C4-2B (cell line): ENCODE data around the gene PRKCE.

Source experiments
- H3K27ac ChIP-seq: fragments of 450-650 bp; 2 replicates; pipeline ENCODE4 v1.5.1; 2017
- ZFX ChIP-seq: fragments of 450-650 bp; IDR thresholded peaks from 2 replicates; pipeline ENCODE4 v1.6.1; 2017
- TF ChIP-seq, protein P1 (sequence below): fragments of 450-650 bp; conservative IDR thresholded peaks from 2 replicates; pipeline ENCODE4 v1.5.1; 2017; ENCODE audit warnings: mild to moderate bottlenecking

The PRKCE gene

DNA sequence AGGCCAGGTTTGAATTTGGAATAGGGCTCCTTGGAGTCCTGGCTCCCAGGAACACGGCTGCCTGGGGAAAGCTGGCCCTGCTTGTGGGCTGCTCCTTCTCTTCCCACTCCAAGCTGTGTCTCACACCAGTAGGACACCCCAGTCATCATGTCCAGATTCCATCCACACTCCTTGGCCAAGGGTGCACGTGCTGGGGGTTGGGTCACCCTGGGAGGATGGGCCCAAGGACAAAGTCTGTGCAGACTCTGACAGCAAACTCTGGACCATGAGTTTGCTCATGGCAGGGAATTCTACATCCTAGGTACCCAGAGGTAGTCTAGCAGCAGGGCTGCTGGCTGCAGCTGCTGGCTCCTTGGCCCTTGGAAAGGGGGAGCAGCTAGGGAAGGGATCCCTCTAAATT is 543.4 kb downstream of the PRKCE start:
- no peak for TF ChIP-seq ZFX
- TF ChIP-seq, protein P1, sequence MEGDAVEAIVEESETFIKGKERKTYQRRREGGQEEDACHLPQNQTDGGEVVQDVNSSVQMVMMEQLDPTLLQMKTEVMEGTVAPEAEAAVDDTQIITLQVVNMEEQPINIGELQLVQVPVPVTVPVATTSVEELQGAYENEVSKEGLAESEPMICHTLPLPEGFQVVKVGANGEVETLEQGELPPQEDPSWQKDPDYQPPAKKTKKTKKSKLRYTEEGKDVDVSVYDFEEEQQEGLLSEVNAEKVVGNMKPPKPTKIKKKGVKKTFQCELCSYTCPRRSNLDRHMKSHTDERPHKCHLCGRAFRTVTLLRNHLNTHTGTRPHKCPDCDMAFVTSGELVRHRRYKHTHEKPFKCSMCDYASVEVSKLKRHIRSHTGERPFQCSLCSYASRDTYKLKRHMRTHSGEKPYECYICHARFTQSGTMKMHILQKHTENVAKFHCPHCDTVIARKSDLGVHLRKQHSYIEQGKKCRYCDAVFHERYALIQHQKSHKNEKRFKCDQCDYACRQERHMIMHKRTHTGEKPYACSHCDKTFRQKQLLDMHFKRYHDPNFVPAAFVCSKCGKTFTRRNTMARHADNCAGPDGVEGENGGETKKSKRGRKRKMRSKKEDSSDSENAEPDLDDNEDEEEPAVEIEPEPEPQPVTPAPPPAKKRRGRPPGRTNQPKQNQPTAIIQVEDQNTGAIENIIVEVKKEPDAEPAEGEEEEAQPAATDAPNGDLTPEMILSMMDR, result no peak
- H3K27ac ChIP-seq, result no peak overlapping the region

DNA sequence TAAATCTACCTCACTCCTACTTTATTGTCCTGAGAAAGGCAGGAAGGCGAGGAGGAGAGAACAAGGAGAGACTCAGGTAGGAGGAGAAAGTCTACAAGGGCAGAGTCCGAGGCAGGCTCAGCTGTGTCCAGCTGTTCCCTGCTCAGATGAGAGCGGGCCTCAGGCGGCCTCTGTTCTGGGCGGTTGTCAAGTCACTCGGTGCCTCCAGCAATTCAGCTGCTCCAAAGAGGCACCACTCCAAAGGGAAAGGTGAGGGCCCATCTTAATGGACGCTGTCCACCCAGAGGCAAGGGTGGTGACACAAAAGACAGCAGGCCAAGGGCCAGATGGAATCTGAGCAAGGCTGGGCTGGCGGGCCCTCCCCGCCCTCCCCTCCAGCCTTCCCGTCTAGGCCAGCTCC is 544.3 kb downstream of the PRKCE start:
- TF ChIP-seq, protein P1, result no peak
- no peak for TF ChIP-seq ZFX
- H3K27ac ChIP-seq, result no peak overlapping the region

DNA sequence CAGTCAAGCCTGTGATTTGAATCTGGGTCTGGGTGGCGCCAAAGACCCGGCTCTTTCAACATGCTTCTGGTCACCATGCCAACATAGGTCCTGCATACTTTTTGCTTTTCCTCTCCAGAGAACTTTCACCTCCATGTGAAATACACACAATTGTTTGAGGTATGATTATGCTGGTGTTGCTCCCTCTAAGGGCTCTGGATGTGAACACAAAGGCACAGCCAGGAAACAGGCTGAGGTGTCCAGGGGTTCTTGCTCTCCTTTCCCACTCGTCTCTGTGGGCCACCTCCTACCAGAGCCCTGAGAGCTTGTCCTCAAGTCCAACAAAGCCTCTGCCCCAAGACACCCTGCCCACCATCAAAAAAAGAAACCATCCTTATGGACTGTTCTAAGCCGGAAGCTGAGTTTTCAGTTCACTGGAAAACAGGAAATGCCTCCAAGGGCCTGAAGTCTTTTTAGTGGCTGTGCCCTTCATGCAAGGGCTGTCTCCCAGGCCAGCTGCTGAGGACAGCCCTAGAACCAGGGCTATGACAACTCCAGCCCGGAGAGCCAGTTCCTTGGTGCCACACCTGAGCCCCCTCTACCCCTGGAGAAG is 545.5 kb downstream of the PRKCE start:
- TF ChIP-seq, protein P1, result no peak
- no peak for TF ChIP-seq ZFX
- H3K27ac ChIP-seq, result no peak overlapping the region

DNA sequence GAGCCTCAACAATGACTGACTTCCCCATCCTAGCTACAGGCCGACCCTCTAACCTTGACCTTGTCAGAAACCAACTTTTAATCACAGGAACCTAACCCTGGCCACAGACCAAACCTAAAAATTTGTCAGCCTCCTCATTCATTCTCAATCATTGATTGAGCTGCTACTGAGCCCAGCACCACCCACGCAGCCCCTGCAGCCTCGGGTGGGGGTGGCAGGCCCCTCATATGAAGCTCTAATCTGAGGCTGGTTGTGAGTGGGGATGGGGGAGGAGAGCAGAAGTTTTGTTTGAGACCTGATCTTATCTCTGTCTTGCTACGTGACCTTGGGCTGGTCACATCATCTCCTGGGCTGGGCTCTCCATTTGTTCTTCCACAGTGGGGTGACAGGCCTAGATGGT is 546.2 kb downstream of the PRKCE start:
- TF ChIP-seq ZFX, result no peak
- TF ChIP-seq, protein P1, result no peak
- no peak overlapping the region for H3K27ac ChIP-seq

GRCh38 chr2:46198164-46198883 is 546.8 kb downstream of the PRKCE start:
- TF ChIP-seq ZFX, result no peak
- no peak overlapping the region for H3K27ac ChIP-seq

GRCh38 chr2:46198966-46199365 is 547.5 kb downstream of the PRKCE start:
- TF ChIP-seq ZFX, result no peak
- TF ChIP-seq, protein P1, result no peak
- no peak overlapping the region for H3K27ac ChIP-seq

DNA sequence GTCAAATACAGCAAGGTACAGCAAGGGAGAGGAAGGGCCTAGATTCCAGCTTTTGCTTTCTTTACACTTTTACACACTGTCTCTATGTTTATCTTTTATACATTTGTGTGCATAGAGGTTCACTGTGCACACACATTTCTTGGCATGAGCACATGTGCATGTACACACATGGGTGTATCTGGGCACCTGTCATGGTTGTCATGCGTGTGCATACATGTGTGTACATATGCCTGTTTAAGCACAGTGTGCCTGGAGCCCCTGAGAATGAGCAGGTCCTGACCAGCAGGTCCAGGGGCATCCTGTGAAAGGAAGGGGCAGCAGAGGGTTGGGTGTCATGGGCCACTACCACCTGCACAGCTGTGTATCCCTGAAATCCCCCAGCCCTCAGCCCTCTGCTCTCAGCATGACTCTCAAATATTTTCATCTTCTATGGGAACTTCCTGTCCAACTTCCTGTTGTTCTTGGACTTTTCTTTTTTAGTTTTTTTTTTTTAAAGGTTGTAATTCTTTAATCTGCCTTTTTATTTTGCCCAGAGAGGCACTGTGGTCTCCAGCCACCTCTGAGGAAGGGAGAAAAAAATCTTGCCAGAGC is 548.7 kb downstream of the PRKCE start:
- TF ChIP-seq, protein P1, result no peak
- no peak for TF ChIP-seq ZFX
- H3K27ac ChIP-seq, result no peak overlapping the region
